ENCODE results near the gene SEPTIN14.
"Not testable (repeated sequence)": the region's sequence is repeated elsewhere in the genome, so short reads cannot be mapped to it uniquely, and the experiment has no call there.

Gene SEPTIN14

DNA sequence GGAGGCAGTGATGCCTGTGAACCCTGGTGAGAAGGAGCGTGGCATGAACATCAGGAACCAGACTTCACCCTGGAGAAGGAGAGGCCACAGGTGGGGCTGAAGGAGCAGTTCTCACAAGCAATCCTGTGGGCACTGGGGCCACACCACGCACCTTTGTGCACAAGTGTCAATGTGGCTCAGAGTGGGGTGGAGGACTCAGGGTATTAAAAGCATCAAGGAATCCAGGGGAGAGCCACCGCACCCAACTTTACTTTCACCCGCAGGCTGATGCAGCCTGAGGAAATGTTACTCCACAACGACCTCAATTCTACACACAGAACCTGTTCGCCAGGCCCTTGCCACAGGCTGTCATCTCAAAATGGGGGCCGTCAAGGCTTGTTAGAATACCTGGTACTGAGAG lies 77.1 kb downstream of the SEPTIN14 start:
- DNase-seq (ENCODE audit: low read depth in 2 of 2): not testable (repeated sequence)

DNA sequence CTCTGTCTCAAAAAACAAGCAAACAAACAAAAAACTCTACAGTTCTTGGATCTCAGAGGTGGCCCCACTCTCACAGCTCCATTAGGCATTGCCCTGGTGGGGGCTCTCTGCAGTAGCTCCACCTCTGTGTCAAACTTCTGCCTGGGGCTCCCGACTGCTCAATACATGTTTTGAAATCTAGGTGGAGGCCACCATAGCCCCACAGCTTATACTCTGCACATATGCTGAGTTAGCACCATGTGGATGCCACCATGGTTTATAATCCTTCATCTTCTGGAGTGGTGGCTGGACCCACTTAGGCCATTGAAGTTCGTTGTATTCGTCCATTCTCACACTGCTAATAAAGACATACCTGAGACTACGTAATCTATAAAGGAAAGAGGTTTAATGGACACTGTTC lies 78.4 kb downstream of the SEPTIN14 start:
- no peak for DNase-seq (ENCODE audit: low read depth in 2 of 2)

DNA sequence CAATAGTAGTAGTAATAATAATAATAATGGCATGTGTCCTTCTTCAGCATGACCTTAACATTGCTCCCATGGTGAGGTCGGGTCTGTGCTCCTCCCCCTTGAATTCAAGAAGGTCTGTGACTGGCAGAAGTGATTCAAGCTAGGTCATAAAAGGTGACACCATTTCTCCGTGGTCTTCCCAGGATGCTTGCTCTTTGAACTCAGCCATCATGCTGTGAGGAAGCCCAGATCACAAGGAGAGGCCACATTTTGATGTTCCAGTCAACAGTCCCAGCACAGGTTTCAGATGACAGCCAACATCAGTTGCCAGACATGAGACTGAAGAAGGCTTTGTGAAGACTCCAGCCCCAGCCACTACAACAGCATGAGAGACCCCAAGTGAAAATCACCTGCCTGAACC lies 83.9 kb downstream of the SEPTIN14 start:
- no peak for DNase-seq (ENCODE audit: low read depth in 2 of 2)

DNA sequence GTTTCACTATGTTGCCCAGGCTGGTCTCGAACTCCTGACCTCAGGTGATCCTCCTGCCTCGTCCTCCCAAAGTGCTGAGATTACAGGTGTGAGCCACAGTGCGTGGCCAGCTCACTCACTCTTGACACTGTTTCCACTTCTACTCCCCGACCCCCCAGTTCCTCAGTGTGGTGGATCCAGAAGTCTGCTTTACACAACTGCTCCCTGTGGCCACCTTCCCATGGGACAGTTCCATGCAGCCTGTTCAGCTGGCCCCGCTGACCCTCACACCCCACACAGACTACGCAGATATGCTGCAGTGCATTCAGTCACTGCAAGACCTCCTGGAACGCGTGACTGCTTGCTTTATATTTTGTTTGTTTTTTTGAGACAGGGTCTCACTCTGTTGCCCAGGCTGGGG lies 86.4 kb downstream of the SEPTIN14 start:
- DNase-seq (ENCODE audit: low read depth in 2 of 2): no peak

DNA sequence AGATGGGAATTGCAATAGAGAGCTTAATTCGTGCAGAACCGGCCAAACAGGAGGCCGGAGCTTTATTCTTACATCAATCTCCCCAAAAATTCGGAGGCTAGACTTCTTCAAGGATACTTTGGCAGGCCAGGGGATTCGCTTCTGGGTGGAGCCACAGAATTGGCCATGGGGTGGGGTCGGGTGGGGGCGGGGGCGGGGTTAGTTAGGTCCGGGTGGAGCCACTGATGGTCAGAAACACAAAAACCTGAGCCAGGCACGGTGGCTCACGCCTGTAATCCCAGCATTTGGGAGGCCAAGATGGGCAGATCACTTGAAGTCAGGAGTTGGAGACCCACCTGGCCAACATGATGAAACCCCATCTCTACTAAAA lies 87.5 kb downstream of the SEPTIN14 start:
- DNase-seq (ENCODE audit: low read depth in 2 of 2): no peak

DNA sequence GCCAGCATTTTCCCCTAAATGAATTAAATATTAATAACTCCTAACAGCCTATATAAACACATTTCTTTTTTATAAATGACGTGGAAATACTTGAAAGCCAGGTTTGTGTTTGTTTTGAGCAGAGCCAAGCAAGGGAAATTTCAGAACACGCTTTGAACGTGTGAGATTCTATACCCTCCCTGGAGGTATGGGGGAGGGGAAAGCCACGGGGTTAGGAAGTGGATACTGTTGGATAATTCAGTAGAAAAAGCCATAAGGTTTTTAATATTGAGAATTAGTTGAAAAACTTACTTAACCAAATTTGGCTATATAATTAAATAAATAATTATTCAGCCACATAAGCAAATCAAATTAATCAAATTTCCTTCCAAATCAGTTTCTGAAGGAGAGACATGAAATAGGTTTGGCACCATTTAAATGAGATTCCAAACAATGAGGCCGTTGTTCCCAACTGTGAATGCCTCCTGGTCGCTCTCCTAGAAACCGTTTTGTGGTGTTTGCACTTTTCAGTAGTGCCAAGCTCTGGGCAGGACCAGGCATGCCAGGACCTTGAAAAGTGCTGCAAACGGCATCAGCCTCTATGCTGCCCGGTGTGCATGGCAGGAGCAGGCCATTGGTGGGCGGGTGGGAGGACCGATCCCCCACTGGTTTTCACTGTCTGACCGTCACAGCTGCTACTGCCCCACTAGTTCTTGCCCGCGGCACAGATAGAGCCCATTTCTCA lies 88.1 kb downstream of the SEPTIN14 start:
- DNase-seq (ENCODE audit: low read depth in 2 of 2): no peak

DNA sequence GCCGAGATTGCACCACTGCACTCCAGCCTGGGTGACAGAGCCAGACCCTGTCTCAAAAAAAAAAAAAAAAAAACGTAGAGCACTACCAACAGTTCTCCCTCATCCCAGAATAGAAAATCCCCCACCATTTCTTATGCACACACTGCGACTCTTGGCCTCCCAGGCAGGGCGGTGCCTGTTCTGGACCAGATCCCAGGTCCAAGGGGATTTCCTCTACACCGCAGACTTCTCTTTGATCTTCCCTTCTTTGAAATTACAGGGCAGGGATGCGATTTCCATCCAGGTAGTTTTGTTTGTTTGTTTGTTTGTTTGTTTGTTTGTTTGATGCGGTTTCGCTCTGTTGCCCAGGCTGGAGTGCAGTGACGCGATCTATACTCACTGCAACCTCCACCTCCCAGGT lies 91.8 kb downstream of the SEPTIN14 start:
- DNase-seq (ENCODE audit: low read depth in 2 of 2): no peak

DNA sequence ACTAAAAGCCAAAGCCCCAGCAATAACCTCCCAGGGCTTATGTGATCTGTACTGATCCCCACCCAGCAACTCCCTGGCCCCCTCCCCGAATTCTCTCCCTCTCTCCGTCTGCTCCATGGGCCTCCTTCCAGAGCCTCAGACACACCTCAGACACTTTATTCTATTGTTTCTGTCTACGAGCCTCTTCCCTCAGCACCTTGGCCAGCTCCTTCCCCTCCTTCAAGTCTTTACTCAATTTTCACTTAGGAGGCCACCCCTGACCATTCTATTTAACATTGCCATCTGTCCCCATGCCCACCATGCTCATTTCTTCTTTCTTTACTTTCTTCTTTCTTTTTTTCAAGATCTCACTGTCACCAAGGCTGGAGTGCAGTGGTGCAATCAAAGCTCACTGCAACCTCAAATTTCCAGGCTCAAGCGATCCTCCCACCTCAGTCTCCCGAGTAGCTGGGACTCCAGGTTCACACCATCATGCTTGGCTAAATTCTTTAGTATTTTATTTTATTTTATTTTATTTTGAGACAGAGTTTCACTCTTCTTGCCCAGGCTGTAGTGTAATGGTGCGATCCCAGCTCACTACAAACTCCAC lies 109.2 kb downstream of the SEPTIN14 start:
- not testable (repeated sequence) for DNase-seq (ENCODE audit: low read depth in 2 of 2)

DNA sequence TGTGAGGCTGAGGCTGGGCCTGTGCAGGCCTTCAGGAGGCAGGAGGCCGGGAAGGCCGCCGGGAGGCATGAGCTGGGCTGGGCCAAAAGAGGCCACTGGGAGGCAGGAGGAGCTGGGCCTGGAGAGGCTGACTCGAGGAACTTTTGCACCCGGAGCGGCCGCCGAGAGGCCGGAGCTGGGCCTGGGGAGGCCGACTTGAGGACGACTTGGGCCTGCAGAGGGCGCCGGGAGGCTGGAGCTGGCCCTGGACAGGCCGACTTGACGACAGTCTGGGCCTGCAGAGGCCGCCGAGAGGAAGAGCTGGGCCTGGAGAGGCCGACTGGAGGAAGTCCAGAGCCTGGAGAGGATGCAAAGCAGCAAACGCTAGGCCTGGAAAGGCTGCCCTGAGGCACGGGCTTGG lies 117.8 kb downstream of the SEPTIN14 start:
- DNase-seq (ENCODE audit: low read depth in 2 of 2): not testable (repeated sequence)
